Neural cell (in vitro differentiated cells): ENCODE results near the gene IL4I1. TPM values are rescaled to one million over a fixed set of nuclear protein-coding genes. Genes with fewer than 3 reads are reported as not detected.

Experiments
- H2AFZ ChIP-seq: fragments of 200-600, 300-800 bp; sonication (generic), shearing (Covaris generic); 2 replicates; pipeline ENCODE4 v1.6.0; 2014; ENCODE audit warnings: low read depth, mild to moderate bottlenecking, antibody characterized with exemption, low read length, moderate library complexity
- H3F3A ChIP-seq: fragments of 200-600 bp; shearing (Covaris generic); 2 replicates; pipeline ENCODE4 v1.6.1; 2016; ENCODE audit warnings: mild to moderate bottlenecking, moderate library complexity, mixed read lengths, antibody characterized with exemption, low read length; ENCODE audit not compliant: insufficient read depth, poor library complexity, severe bottlenecking
- H3K27ac ChIP-seq: fragments of 200-600, 300-800 bp; sonication (generic), shearing (Covaris generic); 2 replicates; pipeline ENCODE4 v1.5.1; 2014; ENCODE audit warnings: mild to moderate bottlenecking, low read length, moderate library complexity
- H3K27me3 ChIP-seq: fragments of 300-800, 200-600 bp; sonication (generic), shearing (Covaris generic); 2 replicates; pipeline ENCODE4 v1.6.0; 2014; ENCODE audit warnings: mild to moderate bottlenecking, low read depth, low read length, moderate library complexity; ENCODE audit not compliant: insufficient read depth
- H3K36me3 ChIP-seq: fragments of 300-800, 200-600 bp; sonication (generic), shearing (Covaris generic); 2 replicates; pipeline ENCODE4 v1.5.1; 2014; ENCODE audit warnings: mild to moderate bottlenecking, antibody characterized with exemption, low read length, moderate library complexity; ENCODE audit not compliant: insufficient read depth
- H3K4me2 ChIP-seq: fragments of 300-800, 200-600 bp; sonication (generic), shearing (Covaris generic); 2 replicates; pipeline ENCODE4 v1.6.0; 2014; ENCODE audit warnings: mild to moderate bottlenecking, low read length
- H3K4me3 ChIP-seq: fragments of 300-800, 200-600 bp; sonication (generic), shearing (Covaris generic); 2 replicates; pipeline ENCODE4 v1.5.1; 2014; ENCODE audit warnings: mild to moderate bottlenecking, low read length, moderate library complexity
- H3K79me2 ChIP-seq: fragments of 200-600 bp; shearing (Covaris generic); replicated peaks from 2 replicates; pipeline ENCODE4 v1.6.0; 2014; ENCODE audit warnings: mild to moderate bottlenecking, low read length, moderate library complexity; ENCODE audit not compliant: insufficient read depth
- H3K9ac ChIP-seq: fragments of 300-800, 200-600 bp; sonication (generic), shearing (Covaris generic); 2 replicates; pipeline ENCODE4 v1.6.1; 2016; ENCODE audit warnings: mild to moderate bottlenecking, low read length, mixed read lengths
- H3K9me2 ChIP-seq: fragments of 200-600 bp; shearing (Covaris generic); 2 replicates; pipeline ENCODE4 v1.6.1; 2016; ENCODE audit warnings: mild to moderate bottlenecking, low read length, mixed read lengths; ENCODE audit not compliant: insufficient read depth
- H3K9me3 ChIP-seq: fragments of 200-600, 300-800 bp; sonication (generic), shearing (Covaris generic); 2 replicates; pipeline ENCODE4 v1.6.1; 2016; ENCODE audit warnings: mild to moderate bottlenecking, mixed run types, low read length, moderate library complexity, mixed read lengths
- H4K20me1 ChIP-seq: fragments of 200-600 bp; shearing (Covaris generic); 2 replicates; pipeline ENCODE4 v1.6.1; 2016; ENCODE audit warnings: mild to moderate bottlenecking, mixed run types; ENCODE audit not compliant: insufficient read depth
- CTCF ChIP-seq: fragments of 450-650 bp; IDR thresholded peaks from 2 replicates; pipeline ENCODE4 v1.5.1; 2014; ENCODE audit warnings: antibody characterized with exemption, mild to moderate bottlenecking, moderate library complexity; ENCODE audit not compliant: poor library complexity, severe bottlenecking
- EP300 ChIP-seq: fragments of 450-650 bp; conservative IDR thresholded peaks from 2 replicates; pipeline ENCODE4 v1.6.1; 2014; ENCODE audit warnings: antibody characterized with exemption, mild to moderate bottlenecking, moderate library complexity; ENCODE audit not compliant: poor library complexity, severe bottlenecking
- EZH2 ChIP-seq: fragments of 200-600, 300-800 bp; shearing (Covaris generic), sonication (generic); IDR thresholded peaks from 2 replicates; pipeline ENCODE4 v1.6.1; 2014; ENCODE audit warnings: antibody characterized with exemption, low read length, borderline replicate concordance, mild to moderate bottlenecking; ENCODE audit not compliant: insufficient read depth, poor library complexity, severe bottlenecking
- MXI1 ChIP-seq: fragments of 450-650 bp; conservative IDR thresholded peaks from 2 replicates; pipeline ENCODE4 v1.6.1; 2014; ENCODE audit warnings: antibody characterized with exemption, mild to moderate bottlenecking; ENCODE audit not compliant: poor library complexity, severe bottlenecking
- POLR2AphosphoS5 ChIP-seq: IDR thresholded peaks from 2 replicates; pipeline ENCODE4 v1.6.1; 2012
- RAD21 ChIP-seq: fragments of 450-650 bp; conservative IDR thresholded peaks from 2 replicates; pipeline ENCODE4 v1.6.1; 2014; ENCODE audit warnings: antibody characterized with exemption, mild to moderate bottlenecking, moderate library complexity
- REST ChIP-seq: IDR thresholded peaks from 2 replicates; pipeline ENCODE4 v1.6.1; 2012; ENCODE audit warnings: borderline replicate concordance
- SMC3 ChIP-seq: fragments of 450-650 bp; conservative IDR thresholded peaks from 2 replicates; pipeline ENCODE4 v1.6.1; 2014; ENCODE audit warnings: antibody characterized with exemption, mild to moderate bottlenecking, moderate library complexity; ENCODE audit not compliant: poor library complexity
- TAF1 ChIP-seq: IDR thresholded peaks from 2 replicates; pipeline ENCODE4 v1.6.1; 2012; ENCODE audit warnings: low read depth
- polyA plus RNA-seq: library from polyadenylated mRNA; depleted of rRNA; stranded (reverse); fragments of >200 nt; gene quantifications from 2 replicates; pipeline ENCODE4 v1.2.3, GENCODE V29; 2014

The IL4I1 gene
- polyA plus RNA-seq, 1 donor from 2014 or later, result not detected

- TF ChIP-seq EZH2, result no peak
- no peak for TF ChIP-seq POLR2AphosphoS5
- no peak for TF ChIP-seq SMC3
- no peak for TF ChIP-seq TAF1
- no peak for TF ChIP-seq CTCF
- TF ChIP-seq REST, result no peak
- no peak for TF ChIP-seq MXI1
- no peak for TF ChIP-seq EP300
- TF ChIP-seq RAD21, result no peak
- Histone ChIP-seq H3F3A (no peaks in the 10 kb centered on the region), H3K9me3 (no peaks in the 10 kb centered on the region), H4K20me1 (no peaks in the 10 kb centered on the region), H3K9me2 (no peaks in the 10 kb centered on the region), H3K27me3 (no peaks in the 10 kb centered on the region), H3K79me2 (peaks cover 15% of the 10 kb centered on the region), H3K4me2 (no peak overlapping the region), H3K27ac (no peak overlapping the region), H3K9ac (no peak overlapping the region), H2AFZ (no peak overlapping the region), H3K36me3 (no peaks in the 10 kb centered on the region), H3K4me3 (no peak overlapping the region)
These were observed 25.2 kb downstream of the IL4I1 start for GRCh38 chr19:49871349-49871985.

- no peaks in the 10 kb centered on the region for H3F3A ChIP-seq
- H3K9me2 ChIP-seq, result no peaks in the 10 kb centered on the region
- no peaks in the 10 kb centered on the region for H3K27me3 ChIP-seq
- H2AFZ ChIP-seq, result peak overlapping the region; percentile 58
- H3K36me3 ChIP-seq, result no peaks in the 10 kb centered on the region
- peak overlapping the region; percentile 74 for H3K4me2 ChIP-seq
- TF ChIP-seq EP300 (no peak), SMC3 (no peak), MXI1 (no peak), REST (no peak), CTCF (no peak), TAF1 (no peak)
- H3K9me3 ChIP-seq, result no peaks in the 10 kb centered on the region
- peak overlapping the region; percentile 91 for H3K27ac ChIP-seq
- peak overlapping the region; percentile 73 for H3K9ac ChIP-seq
- H4K20me1 ChIP-seq, result no peaks in the 10 kb centered on the region
- H3K4me3 ChIP-seq, result peak overlapping the region; percentile 76
- peaks cover 17% of the 10 kb centered on the region for H3K79me2 ChIP-seq
These were observed 26.3 kb downstream of the IL4I1 start for GRCh38 chr19:49870309-49870901.
